Measurements from ENCODE around the gene CFAP20.
"Not testable (repeated sequence)": the region's sequence is repeated elsewhere in the genome, so short reads cannot be mapped to it uniquely, and the experiment has no call there.

Gene CFAP20

GRCh38 chr16:58102665-58103392 is 26.4 kb downstream of the CFAP20 start:
- no peak for DNase-seq (ENCODE audit: low read depth)
- no peak overlapping the region for H3K4me3 ChIP-seq (ENCODE audit: low read depth, low read length)

GRCh38 chr16:58099956-58100300 is 29.3 kb downstream of the CFAP20 start:
- H3K4me3 ChIP-seq (ENCODE audit: low read depth, low read length) = no peak overlapping the region
- DNase-seq (ENCODE audit: low read depth) = no peak

GRCh38 chr16:58099097-58099955 is 29.9 kb downstream of the CFAP20 start:
- DNase-seq (ENCODE audit: low read depth) = no peak
- no peak overlapping the region for H3K4me3 ChIP-seq (ENCODE audit: low read depth, low read length)

GRCh38 chr16:58098207-58099096 is 30.7 kb downstream of the CFAP20 start:
- H3K4me3 ChIP-seq (ENCODE audit: low read depth, low read length) = no peak overlapping the region
- no peak for DNase-seq (ENCODE audit: low read depth)

- DNase-seq (ENCODE audit: low read depth) = no peak
- no peak overlapping the region for H3K4me3 ChIP-seq (ENCODE audit: low read depth, low read length)
These were observed 32.9 kb downstream of the CFAP20 start for GRCh38 chr16:58096249-58096648.

- not testable (repeated sequence) for H3K4me3 ChIP-seq (ENCODE audit: low read depth, low read length); DNase-seq (ENCODE audit: low read depth)
These were observed 33.6 kb downstream of the CFAP20 start for GRCh38 chr16:58095575-58095960.

GRCh38 chr16:58094791-58095574 is 34.2 kb downstream of the CFAP20 start:
- no peak overlapping the region for H3K4me3 ChIP-seq (ENCODE audit: low read depth, low read length)
- DNase-seq (ENCODE audit: low read depth) = no peak

- no peak for DNase-seq (ENCODE audit: low read depth)
- no peak overlapping the region for H3K4me3 ChIP-seq (ENCODE audit: low read depth, low read length)
These were observed 35.2 kb downstream of the CFAP20 start for GRCh38 chr16:58094026-58094425.

GRCh38 chr16:58090396-58090795 is 38.8 kb downstream of the CFAP20 start:
- H3K4me3 ChIP-seq (ENCODE audit: low read depth, low read length); DNase-seq (ENCODE audit: low read depth): not testable (repeated sequence)

- no peak overlapping the region for H3K4me3 ChIP-seq (ENCODE audit: low read depth, low read length)
- no peak for DNase-seq (ENCODE audit: low read depth)
These were observed 41.1 kb downstream of the CFAP20 start for GRCh38 chr16:58088091-58088490.

GRCh38 chr16:58087209-58087913 is 41.8 kb downstream of the CFAP20 start:
- no peak for DNase-seq (ENCODE audit: low read depth)
- H3K4me3 ChIP-seq (ENCODE audit: low read depth, low read length) = no peak overlapping the region

GRCh38 chr16:58086381-58087208 is 42.6 kb downstream of the CFAP20 start:
- no peak for DNase-seq (ENCODE audit: low read depth)
- no peak overlapping the region for H3K4me3 ChIP-seq (ENCODE audit: low read depth, low read length)

- no peak for DNase-seq (ENCODE audit: low read depth)
- no peak overlapping the region for H3K4me3 ChIP-seq (ENCODE audit: low read depth, low read length)
These were observed 43.5 kb downstream of the CFAP20 start for GRCh38 chr16:58085584-58086251.

GRCh38 chr16:58085171-58085570 is 44.0 kb downstream of the CFAP20 start:
- no peak for DNase-seq (ENCODE audit: low read depth)
- no peak overlapping the region for H3K4me3 ChIP-seq (ENCODE audit: low read depth, low read length)

GRCh38 chr16:58084635-58085034 is 44.5 kb downstream of the CFAP20 start:
- no peak for DNase-seq (ENCODE audit: low read depth)
- H3K4me3 ChIP-seq (ENCODE audit: low read depth, low read length) = no peak overlapping the region

- no peak for DNase-seq (ENCODE audit: low read depth)
- no peak overlapping the region for H3K4me3 ChIP-seq (ENCODE audit: low read depth, low read length)
These were observed 46.8 kb downstream of the CFAP20 start for GRCh38 chr16:58082381-58082780.

- not testable (repeated sequence) for DNase-seq (ENCODE audit: low read depth); H3K4me3 ChIP-seq (ENCODE audit: low read depth, low read length)
These were observed 48.5 kb downstream of the CFAP20 start for GRCh38 chr16:58080657-58081056.
